Activated CD4-positive, alpha-beta T cell treated with anti-CD3 and anti-CD28 coated beads, Interleukin-2, amount 50 U/mL, for 24 hours (primary cell): ENCODE results near the gene COPS7B.

Source experiments
- DNase-seq, 2 donors: peaks; one replicate each; pipeline ENCODE4 v3.0.0-alpha.2; 2020; ENCODE audit warnings: low read depth in 1 of 2, low spot score in 1 of 2

The COPS7B gene

DNA sequence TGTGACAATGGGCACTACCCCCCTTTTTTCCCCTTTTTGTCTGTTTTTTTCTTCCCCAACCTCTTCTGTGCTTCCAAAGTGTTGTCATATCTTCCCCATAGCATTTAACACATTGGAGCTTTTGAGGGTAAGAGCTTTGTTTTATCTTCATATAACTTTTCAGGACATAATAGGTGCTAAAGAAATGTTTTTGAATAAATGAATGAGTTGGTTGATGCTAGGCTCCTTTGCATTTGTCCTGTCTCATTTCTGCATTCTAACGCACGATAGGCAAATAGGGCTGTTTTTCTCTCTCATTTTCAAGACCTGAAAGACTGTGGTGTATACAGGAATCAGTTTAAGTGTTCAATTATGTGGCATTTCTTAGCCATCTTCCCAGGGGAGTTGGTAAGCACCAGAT, 832 bp upstream of the COPS7B start:
- DNase-seq, result no peak

DNA sequence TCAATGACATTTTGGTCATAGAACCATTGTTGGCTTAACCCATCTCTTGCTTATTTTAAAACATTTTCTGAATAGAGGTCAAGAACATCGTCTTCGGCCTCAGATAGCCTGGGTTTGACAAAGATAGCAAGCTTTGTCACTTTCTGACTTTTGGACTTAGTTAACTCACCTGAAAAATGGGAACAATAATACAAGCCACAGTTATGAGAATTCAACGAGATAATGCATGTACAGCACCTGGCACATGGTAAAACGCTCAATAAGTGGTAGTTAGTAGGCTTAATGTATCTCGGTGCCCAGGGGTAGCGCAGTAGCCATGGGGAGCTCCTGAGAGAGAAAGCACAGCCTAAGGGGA, 446 bp upstream of the COPS7B start:
- DNase-seq, result no peak

- DNase-seq, result no peak
Observed at GRCh38 chr2:231786917-231787292, 660 bp downstream of the COPS7B start.

DNA sequence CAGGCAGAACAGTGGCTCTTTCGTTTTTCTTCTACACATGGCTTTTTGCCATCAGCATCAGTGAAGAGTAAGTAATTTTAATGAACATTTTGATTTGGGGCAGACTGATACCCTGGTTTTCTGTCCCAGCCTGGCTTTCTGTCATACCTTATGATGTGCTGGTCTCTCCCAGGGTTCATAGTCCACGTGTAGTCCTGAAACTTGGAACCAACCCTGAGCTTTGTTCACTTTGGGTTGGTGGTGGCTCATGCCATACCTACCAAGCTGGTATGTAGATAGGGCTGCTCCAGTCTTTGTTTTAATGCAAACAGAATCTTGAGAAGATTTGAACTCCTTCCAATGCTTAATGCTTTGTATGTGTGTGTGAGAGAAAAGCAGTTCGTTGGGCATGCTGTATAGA, 4.9 kb downstream of the COPS7B start:
- DNase-seq, result no peak

GRCh38 chr2:231794383-231794782, 8.1 kb downstream of the COPS7B start:
- no peak for DNase-seq

- no peak for DNase-seq
Observed at GRCh38 chr2:231795525-231796327, 9.5 kb downstream of the COPS7B start.

DNA sequence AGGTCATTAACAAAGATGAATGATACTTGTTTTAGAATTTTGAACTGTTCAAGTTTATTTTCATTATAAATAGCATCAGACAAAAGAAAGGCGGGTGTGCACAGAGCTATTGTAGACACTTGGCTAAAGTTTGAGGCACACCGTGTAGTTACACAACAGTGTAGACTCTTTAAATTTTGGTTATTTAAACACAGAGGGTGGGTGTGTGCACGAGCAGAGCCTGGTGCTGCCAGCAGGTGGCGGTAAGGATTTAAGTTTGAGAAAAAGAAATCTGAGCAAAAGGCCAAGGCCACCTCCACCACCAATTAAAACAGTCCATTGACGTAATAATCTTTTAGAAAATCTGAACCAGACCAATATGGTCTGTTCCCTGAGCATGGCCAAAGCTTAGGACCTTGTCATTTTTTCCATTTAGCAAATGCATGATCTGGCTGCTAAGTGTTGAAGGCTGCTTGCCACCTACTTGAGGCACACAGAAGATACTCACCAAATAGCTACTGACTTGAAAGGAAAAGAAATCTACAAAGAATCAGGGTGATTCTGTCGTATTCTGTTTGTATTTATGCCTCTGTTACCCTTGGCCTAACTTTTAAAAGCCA, 14.3 kb downstream of the COPS7B start:
- no peak for DNase-seq

- DNase-seq, result no peak
Observed at GRCh38 chr2:231803501-231804138, 17.4 kb downstream of the COPS7B start.

DNA sequence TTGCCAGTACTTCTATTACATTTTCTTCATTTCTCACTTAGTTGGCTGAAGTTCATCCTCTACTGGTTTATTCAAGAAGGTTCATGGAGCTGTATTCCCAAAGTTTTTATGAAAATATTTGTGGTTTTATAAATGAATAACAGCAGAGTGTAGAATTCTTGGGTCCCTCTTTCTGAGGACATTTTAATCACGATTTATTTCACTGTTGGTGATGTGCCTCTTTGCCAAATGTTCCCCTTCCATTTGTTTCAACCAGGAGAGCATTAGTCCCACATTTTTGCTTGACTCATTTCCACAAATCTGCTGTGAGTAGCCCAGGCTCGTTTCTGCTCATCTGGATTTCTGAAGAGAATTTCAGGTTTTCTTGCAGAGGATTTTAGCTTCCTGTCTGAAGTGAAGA, 20.8 kb downstream of the COPS7B start:
- DNase-seq, result no peak

DNA sequence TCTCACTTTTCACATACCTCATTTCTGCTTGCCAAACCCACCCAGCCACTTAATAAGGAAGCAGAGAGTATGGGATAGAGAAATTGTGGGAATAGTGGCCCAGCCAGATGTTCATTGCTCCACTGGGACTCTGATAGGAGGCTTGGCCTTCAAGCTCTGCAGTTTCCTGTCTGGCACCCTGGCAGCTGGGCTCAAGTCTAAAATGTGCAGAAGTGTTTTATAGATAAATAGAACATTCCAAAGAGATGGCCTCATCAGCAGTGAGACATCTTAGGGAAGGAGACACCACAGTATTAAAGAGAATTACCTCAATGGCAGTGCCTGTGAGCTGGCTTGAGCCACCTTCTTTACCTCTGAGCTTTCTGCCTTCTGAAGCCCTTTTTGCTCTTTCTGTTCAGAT, 24.7 kb downstream of the COPS7B start:
- no peak for DNase-seq

DNA sequence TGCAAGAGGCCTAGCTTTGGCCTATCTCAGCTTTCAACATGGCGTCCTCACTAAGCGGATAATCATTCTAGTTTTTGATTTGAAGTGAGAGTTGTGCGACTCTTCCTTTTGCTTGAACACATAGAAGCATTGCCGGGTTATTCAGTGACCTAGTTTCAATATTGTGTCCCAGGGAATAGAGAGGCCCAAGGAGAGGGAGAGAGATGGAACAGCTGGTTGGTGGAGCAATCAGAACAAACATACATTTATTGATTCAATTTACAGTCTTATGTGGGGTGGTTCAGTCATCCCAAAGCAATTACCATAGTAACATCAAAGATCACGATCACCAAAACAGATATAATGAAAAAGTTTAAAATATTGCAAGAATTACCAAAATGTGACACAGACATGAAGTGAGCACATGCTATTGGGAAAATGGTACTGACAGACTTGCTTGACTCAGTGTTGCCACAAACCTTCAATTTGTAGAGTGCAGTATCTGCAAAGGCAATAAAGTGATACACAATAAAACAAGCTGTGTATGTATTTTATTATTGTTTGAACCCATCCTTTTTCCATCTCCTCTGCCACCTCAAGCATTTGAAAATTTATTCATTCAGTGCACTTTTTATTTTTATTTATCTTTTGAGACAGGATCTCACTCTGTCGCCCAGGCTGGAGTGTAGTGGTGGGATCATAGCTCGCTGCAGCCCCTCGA, 30.2 kb downstream of the COPS7B start:
- DNase-seq, result no peak

- DNase-seq, result no peak
Observed at GRCh38 chr2:231819447-231820042, 33.3 kb downstream of the COPS7B start.

GRCh38 chr2:231820786-231821303, 34.6 kb downstream of the COPS7B start:
- DNase-seq, result no peak

GRCh38 chr2:231821908-231822307, 35.7 kb downstream of the COPS7B start:
- no peak for DNase-seq

- no peak for DNase-seq
Observed at GRCh38 chr2:231853105-231853504, 66.9 kb downstream of the COPS7B start.

DNA sequence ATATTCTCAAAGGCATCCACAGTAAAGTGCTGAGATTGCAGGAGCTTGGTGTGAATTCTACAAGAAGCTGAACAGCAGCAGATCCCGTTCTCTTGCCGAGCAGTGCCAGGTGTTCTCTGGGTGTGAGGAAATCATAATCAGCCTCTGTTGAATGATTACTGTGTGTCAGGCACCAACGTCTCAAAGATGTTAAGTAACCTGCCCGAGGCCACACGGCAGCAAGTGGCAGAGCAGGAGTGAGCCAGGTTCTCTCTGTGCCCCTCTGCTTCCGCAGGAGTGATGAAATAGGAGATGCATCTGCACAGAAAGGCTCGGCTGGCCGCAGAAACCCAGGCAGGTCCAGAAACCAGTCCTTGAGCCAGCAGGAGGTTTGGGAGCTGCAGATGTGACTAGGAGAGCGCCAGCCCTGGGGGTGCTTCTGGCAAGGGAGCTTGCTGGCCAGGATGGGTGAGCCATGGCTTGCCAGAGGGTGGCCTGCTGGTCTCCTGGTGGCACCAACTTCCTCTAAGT, 68.4 kb downstream of the COPS7B start:
- DNase-seq, result no peak

DNA sequence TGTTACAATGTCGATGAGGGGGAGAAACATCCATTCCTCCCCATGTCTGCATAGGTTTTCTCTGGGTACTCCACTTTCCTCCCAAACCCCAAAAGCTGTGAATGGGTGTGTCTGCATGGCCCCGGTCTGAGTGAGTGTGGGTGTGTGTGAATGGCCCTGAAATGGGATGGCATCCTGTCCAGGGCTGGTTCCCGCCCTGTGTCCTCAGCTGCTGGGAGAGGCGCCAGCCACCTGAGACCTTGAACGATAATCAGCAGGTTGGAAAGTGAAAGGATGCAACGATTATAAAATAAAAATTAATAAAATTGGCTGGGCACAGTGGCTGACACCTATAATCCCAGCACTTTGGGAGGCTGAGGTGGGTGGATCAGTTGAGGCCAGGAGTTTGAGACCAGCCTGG, 70.7 kb downstream of the COPS7B start:
- DNase-seq, result no peak
